GM12801 (cell line): ENCODE measurements around the gene RNF213.

Experiments used
- CTCF ChIP-seq: IDR thresholded peaks from one replicate; pipeline ENCODE4 v1.5.1; 2011; ENCODE audit warnings: control low read depth; ENCODE audit not compliant: insufficient read length; ENCODE audit errors: extremely low read depth

The RNF213 gene

GRCh38 chr17:80311216-80311827 lies 50.7 kb downstream of the RNF213 start:
- TF ChIP-seq CTCF, result no peak

DNA sequence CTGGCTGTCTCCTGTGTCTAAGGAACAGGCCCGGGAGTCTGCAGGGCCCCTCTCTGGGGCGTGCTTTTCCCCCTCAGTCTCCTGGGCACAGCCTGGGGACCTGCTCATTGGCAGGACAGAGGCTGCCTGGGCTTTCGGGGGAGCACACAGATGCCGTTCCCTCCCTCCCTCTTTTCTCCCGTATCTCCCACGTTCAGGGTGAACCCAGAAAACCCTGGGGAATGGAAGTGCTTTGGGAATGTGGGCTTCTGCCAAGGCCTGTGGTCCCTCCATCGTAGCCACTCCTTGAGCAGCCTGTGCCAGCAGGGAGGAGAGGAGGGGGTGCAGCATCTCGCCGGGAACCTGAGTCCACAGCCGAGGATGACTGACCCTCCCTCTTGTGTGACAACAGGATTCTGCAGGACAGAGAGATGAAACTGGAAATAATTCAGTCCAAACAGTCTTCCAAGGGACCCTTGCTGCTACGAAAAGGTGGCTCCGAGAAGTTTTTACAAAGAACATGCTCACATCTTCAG lies 52.0 kb downstream of the RNF213 start:
- no peak for TF ChIP-seq CTCF

DNA sequence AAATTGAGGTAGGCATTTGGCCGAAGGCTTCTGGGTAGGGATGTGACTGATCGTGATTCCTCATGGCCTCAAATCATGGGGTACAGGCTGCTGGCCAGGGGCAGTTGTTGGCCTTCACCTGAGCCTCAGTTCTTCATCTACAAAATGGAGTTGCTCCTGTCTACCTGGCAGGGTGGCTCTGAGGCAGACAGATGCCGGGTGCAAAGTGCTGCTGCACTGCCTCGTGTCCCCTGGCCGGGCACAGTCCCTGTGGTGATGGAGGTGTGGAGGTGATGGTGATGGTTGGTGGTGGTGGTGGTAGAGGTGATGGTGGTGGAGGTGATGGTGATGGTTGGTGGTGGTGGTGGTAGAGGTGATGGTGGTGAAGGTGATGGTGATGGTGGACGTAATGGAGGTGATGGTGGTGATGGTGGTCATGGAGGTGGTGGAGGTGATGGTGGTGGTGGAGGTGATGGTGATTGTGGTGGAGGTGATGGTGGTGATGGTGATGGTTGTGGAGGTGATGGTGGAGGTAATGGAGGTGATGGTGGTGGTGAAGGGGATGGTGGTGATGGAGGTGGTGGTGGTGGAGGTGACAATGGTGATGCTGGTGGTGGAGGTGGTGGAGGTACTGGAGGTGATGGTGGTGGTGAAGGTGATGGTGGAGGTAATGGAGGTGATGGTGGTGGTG lies 52.6 kb downstream of the RNF213 start:
- no peak for TF ChIP-seq CTCF

GRCh38 chr17:80315517-80316182 lies 55.0 kb downstream of the RNF213 start:
- TF ChIP-seq CTCF, result no peak

- TF ChIP-seq CTCF, result no peak
Measured at GRCh38 chr17:80316431-80316830, 55.8 kb downstream of the RNF213 start.

- no peak for TF ChIP-seq CTCF
Measured at GRCh38 chr17:80316927-80317705, 56.5 kb downstream of the RNF213 start.

DNA sequence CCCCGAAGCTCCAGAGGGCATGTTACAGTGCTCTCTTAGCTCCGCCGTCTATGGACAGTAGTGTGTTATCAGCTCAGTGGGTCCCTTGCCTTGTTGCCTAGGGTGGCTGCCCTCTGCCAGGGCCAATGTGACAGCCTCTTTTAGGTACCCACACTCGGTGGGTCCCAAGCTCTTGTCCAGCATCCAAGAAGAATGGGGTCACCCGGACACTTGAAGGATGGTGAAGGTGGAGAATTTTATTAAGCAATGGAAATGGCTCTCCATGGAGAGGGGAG lies 57.0 kb downstream of the RNF213 start:
- no peak for TF ChIP-seq CTCF
